Adrenal gland (tissue), 12 donors: ENCODE data around the gene RECK. TPM values are rescaled to one million over a fixed set of nuclear protein-coding genes. Genes with fewer than 3 reads are reported as not detected.
A peak's percentile ranks its signal among the peaks of the same experiment; 100 is the strongest.

Experiments used
- DNase-seq, 7 donors: peaks; one replicate each; pipeline ENCODE4 v3.0.0-alpha.2; 2019 to 2020
- H3K27ac ChIP-seq, 5 donors: fragments of 200-600 bp; sonication (generic) in 4 of 5; 1 replicate in 3 of 5; 2 replicates in 2 of 5; pipeline versions ENCODE4 v1.5.1 to v1.8.0; 2016 to 2020; ENCODE audit warnings: mild to moderate bottlenecking in 1 of 5
- H3K27me3 ChIP-seq: fragments of 200-600 bp; 2 replicates; pipeline ENCODE4 v1.8.0; 2021
- H3K36me3 ChIP-seq, 2 donors: fragments of 200-600 bp; replicated peaks in 1 of 2; 1 replicate in 1 of 2; 2 replicates in 1 of 2; pipeline versions ENCODE4 v1.5.1 to v1.8.0; 2018 to 2022
- H3K4me1 ChIP-seq, 2 donors: fragments of 200-600 bp; replicated peaks in 1 of 2; 1 replicate in 1 of 2; 2 replicates in 1 of 2; pipeline versions ENCODE4 v1.5.1 to v1.8.0; 2018 to 2021
- H3K4me3 ChIP-seq, 4 donors: fragments of 200-600 bp; sonication (generic) in 3 of 4; one replicate each; pipeline ENCODE4 v1.5.1; 2016 to 2018
- H3K9me3 ChIP-seq, 3 donors: fragments of 200-600 bp; sonication (generic) in 1 of 3; replicated peaks in 1 of 3; 1 replicate in 2 of 3; 2 replicates in 1 of 3; pipeline versions ENCODE4 v1.5.1 to v1.8.0; 2016 to 2021
- CTCF ChIP-seq, 6 experiments: fragments of 450-650 bp in 4 of 6; fragments of 200-600 bp in 2 of 6; sonication (generic) in 1 of 6; IDR thresholded peaks; 1 replicate in 5 of 6; 2 replicates in 1 of 6; pipeline versions ENCODE4 v1.5.1 to v1.8.0; 2016 to 2021; ENCODE audit warnings: antibody characterized with exemption in 6 of 6, mild to moderate bottlenecking in 2 of 6, moderate library complexity in 1 of 6
- POLR2A ChIP-seq, 2 donors: fragments of 450-650 bp; IDR thresholded peaks; one replicate each; pipeline ENCODE4 v1.6.1; 2017; ENCODE audit warnings: antibody characterized with exemption in 2 of 2, mild to moderate bottlenecking in 2 of 2, moderate library complexity in 1 of 2
- WGBS, 4 donors: extraction: QIAGEN DNeasy Blood & Tissue Kit in 2 of 4; methylation state at CpG; one replicate each; pipeline versions ENCODE4 v1.1.5 to v1.1.7; 2013 to 2017; 5-methylcytosine and 5-hydroxymethylcytosine counted together
- intact Hi-C, 2 donors: fragments of 100-400 bp; cut with DNase I; formaldehyde crosslinking; loops; one replicate each; pipeline versions ENCODE4 v1.14.1 to v1.15.0; 2022 to 2023
- polyA plus RNA-seq, 3 donors: library from polyadenylated mRNA; stranded (reverse); fragments of 200-250 nt in 2 of 3; fragments of 350-450 nt in 1 of 3; fragmentation: Illumina TruSeq in 1 of 3; extraction: RNeasy Lipid Tissue Mini Kit (QIAGEN cat#74804) in 1 of 3; gene quantifications; one replicate each; pipeline ENCODE4 v1.2.3, GENCODE V29; 2013 to 2014
- total RNA-seq, 9 donors: library from RNA; depleted of rRNA in 4 of 9; stranded (reverse); fragments of >200 nt in 4 of 9; fragments of 120-200 nt in 1 of 9; fragmentation: NEBNext Ultra II Directional in 1 of 9; extraction: Animal tissue kit (Norgen Biotek cat#: 25700) in 1 of 9; gene quantifications; one replicate each; pipeline versions ENCODE4 v1.1.0 to v1.2.4, GENCODE V29; 2013 to 2023
- donor health status: healthy with polysubstance abuse.
- donor health status: Bipolar disorder and iron deficiency.
- donor health status: DM: yes; HTN: yes; CAD: no.
- donor health status: DM: no; HTN: no; CAD: no.
- donor health status: DM: no; HTN: no; CAD: no.
- donor health status: DM: yes; HTN: yes; CAD: no.

RECK gene
- total and polyA plus RNA-seq, 12 donors, result 4.1 to 15.8 (median 9.6) TPM

GRCh38 chr9:36113999-36114398, 77.3 kb downstream of the RECK start:
- WGBS, 4 donors, result 77 to 90% (median 86%) methylated on average over 2 of the region's 2 CpGs
- H3K4me1 ChIP-seq, result no peaks in the 10 kb centered on the region
- H3K27ac ChIP-seq, result no peak overlapping the region
- intact Hi-C loops, result no loop called here
- no peaks in the 10 kb centered on the region for H3K27me3 ChIP-seq
- no peaks in the 10 kb centered on the region for H3K36me3 ChIP-seq
- no peak for DNase-seq
- no peak overlapping the region for H3K4me3 ChIP-seq
- TF ChIP-seq POLR2A (IDR thresholded peaks at IDR 0.05) (no peak), CTCF (IDR thresholded peaks at IDR 0.05) (no peak)
- no peaks in the 10 kb centered on the region for H3K9me3 ChIP-seq

DNA sequence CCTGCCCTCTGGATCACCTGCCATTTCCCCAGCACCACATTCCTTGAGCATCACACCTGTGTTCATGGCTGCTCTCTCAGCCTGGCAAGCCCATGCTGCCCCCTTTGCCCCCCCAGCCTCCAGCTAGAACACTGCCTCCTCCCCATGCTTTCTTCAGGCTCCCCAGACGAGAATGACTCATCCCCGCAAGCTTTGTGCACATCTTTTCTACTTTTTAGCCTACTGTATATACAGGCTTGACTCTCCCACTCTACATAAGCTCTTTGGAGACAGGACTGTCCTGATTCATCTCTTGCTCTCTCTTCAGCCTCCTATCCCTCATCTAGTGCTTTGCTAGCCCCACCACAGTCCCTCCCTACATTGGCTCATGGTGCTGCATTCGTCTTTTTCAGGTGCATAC, 79.9 kb downstream of the RECK start:
- TF ChIP-seq CTCF (IDR thresholded peaks at IDR 0.05), result no peak
- no peak for TF ChIP-seq POLR2A (IDR thresholded peaks at IDR 0.05)
- H3K4me1 ChIP-seq, result no peaks in the 10 kb centered on the region
- H3K27ac ChIP-seq, result no peak overlapping the region
- no peak overlapping the region for H3K4me3 ChIP-seq
- intact Hi-C loops, result no loop called here
- H3K27me3 ChIP-seq, result no peaks in the 10 kb centered on the region
- no peaks in the 10 kb centered on the region for H3K9me3 ChIP-seq
- peaks cover 0 to under 1% of the 10 kb centered on the region in 2 donors for H3K36me3 ChIP-seq
- DNase-seq, result no peak
- WGBS, 4 donors, result 86 to 91% (median 89%) methylated on average over 3 of the region's 3 CpGs

DNA sequence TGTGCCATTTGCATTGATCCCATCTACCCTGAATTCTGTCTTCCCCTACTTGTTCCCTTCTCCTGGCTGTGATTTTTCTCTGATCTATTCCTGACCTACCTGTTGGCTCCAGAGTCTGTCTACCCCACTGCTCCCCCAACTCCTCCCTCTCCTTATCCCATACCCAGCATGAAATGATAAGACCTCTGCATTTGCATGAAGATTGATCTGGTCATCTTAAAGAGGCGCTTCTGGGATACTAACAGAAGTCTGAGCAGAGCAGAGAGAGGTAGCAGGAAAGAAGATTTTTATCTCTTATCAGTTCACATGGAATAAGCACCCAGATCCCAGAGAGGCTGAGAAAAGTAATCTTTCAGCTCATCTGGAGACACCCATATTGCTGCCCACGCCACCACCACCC, 81.5 kb downstream of the RECK start:
- H3K4me3 ChIP-seq, result no peak overlapping the region
- H3K27ac ChIP-seq, result no peak overlapping the region
- DNase-seq, result no peak
- no peaks in the 10 kb centered on the region for H3K4me1 ChIP-seq
- H3K27me3 ChIP-seq, result no peaks in the 10 kb centered on the region
- H3K9me3 ChIP-seq, result no peaks in the 10 kb centered on the region
- H3K36me3 ChIP-seq, result peaks cover 0 to 4% of the 10 kb centered on the region in 2 donors
- TF ChIP-seq POLR2A (IDR thresholded peaks at IDR 0.05) (no peak), CTCF (IDR thresholded peaks at IDR 0.05) (no peak)
- intact Hi-C loops, result no loop called here
- WGBS, 4 donors, result 93 to 100% (median 98%) methylated on average over 2 of the region's 2 CpGs

- Histone ChIP-seq H3K36me3 (peaks cover 0 to 4% of the 10 kb centered on the region in 2 donors), H3K4me1 (no peaks in the 10 kb centered on the region), H3K9me3 (no peaks in the 10 kb centered on the region), H3K4me3 (no peak overlapping the region), H3K27me3 (no peaks in the 10 kb centered on the region), H3K27ac (no peak overlapping the region)
- TF ChIP-seq CTCF (IDR thresholded peaks at IDR 0.05) (no peak), POLR2A (IDR thresholded peaks at IDR 0.05) (no peak)
- DNase-seq, result peak in 1 of 7 donors; percentile 9
- 89 to 95% (median 90%) methylated on average over 12 to 15 of the region's 15 CpGs for WGBS, 4 donors
- intact Hi-C loops, result no loop called here
These were observed 82.0 kb downstream of the RECK start for GRCh38 chr9:36118706-36119105.
